SHP77 (cell line): ENCODE data around the gene CABP7.
"Not testable (repeated sequence)": the region's sequence is repeated elsewhere in the genome, so short reads cannot be mapped to it uniquely, and the experiment has no call there.

ENCODE experiments used
- DNase-seq, 2 experiments: peaks; one replicate each; lab custom pipeline; 2025; lab: John Stamatoyannopoulos, UW

CABP7 gene

GRCh38 chr22:29748248-29748893 is 28.6 kb downstream of the CABP7 start:
- DNase-seq, result no peak

GRCh38 chr22:29750029-29750428 is 30.2 kb downstream of the CABP7 start:
- DNase-seq, result no peak

- no peak for DNase-seq
Measured at GRCh38 chr22:29750559-29751538, 31.0 kb downstream of the CABP7 start.

GRCh38 chr22:29751669-29752068 is 31.9 kb downstream of the CABP7 start:
- no peak for DNase-seq

GRCh38 chr22:29753808-29754657 is 34.2 kb downstream of the CABP7 start:
- no peak for DNase-seq

GRCh38 chr22:29754658-29755395 is 35.0 kb downstream of the CABP7 start:
- not testable (repeated sequence) for DNase-seq

GRCh38 chr22:29755889-29756288 is 36.1 kb downstream of the CABP7 start:
- DNase-seq, result no peak

- no peak for DNase-seq
Measured at GRCh38 chr22:29756341-29756740, 36.5 kb downstream of the CABP7 start.

- no peak for DNase-seq
Measured at GRCh38 chr22:29757096-29757495, 37.3 kb downstream of the CABP7 start.

- no peak for DNase-seq
Measured at GRCh38 chr22:29758068-29758622, 38.3 kb downstream of the CABP7 start.

GRCh38 chr22:29758959-29759358 is 39.2 kb downstream of the CABP7 start:
- DNase-seq, result no peak

GRCh38 chr22:29762263-29762662 is 42.5 kb downstream of the CABP7 start:
- peak; percentile 2 to 16 for DNase-seq

GRCh38 chr22:29765905-29766631 is 46.3 kb downstream of the CABP7 start:
- DNase-seq, result no peak

- peak; percentile 91 to 97 for DNase-seq
Measured at GRCh38 chr22:29766632-29767170, 46.9 kb downstream of the CABP7 start, which contains the start of gene ZMAT5. ZMAT5 (minus strand) TSS chr22:29767007; CDS start chr22:29748544, 18,463 bp downstream.

- DNase-seq, result peak; percentile 79 to 86
Measured at GRCh38 chr22:29767171-29768051, 47.6 kb downstream of the CABP7 start, which contains the start of gene UQCR10. UQCR10 (plus strand) TSS chr22:29767369; CDS start chr22:29767399, 30 bp downstream.

- no peak for DNase-seq
Measured at GRCh38 chr22:29768052-29768693, 48.4 kb downstream of the CABP7 start.

- no peak for DNase-seq
Measured at GRCh38 chr22:29769723-29770321, 50.0 kb downstream of the CABP7 start.

GRCh38 chr22:29772170-29772641 is 52.4 kb downstream of the CABP7 start:
- peak; percentile 8 to 35 for DNase-seq
